Astrocyte (in vitro differentiated cells and primary cell): ENCODE data around the gene NEK10. TPM values are rescaled to one million over a fixed set of nuclear protein-coding genes. Genes with fewer than 3 reads are reported as not detected.
A peak's percentile ranks its signal among the peaks of the same experiment; 100 is the strongest.

Source experiments
- DNase-seq: peaks from one replicate; pipeline ENCODE4 v3.0.0-alpha.2; 2010; ENCODE audit warnings: low read depth
- FAIRE-seq: peaks from 2 replicates; lab custom pipeline; 2011; peaks lifted over from hg19 to GRCh38; lab: Jason Lieb, UNC
- H2AFZ ChIP-seq: 2 replicates; pipeline ENCODE4 v1.6.0; 2012; ENCODE audit warnings: low read depth, low read length, inconsistent platforms
- H3K27ac ChIP-seq: 2 replicates; pipeline ENCODE4 v1.5.1; 2011; ENCODE audit warnings: low read depth, low read length, inconsistent platforms
- H3K27me3 ChIP-seq: 2 replicates; pipeline ENCODE4 v1.6.0; 2011; ENCODE audit warnings: low read length, inconsistent platforms; ENCODE audit not compliant: insufficient read depth
- H3K36me3 ChIP-seq: 2 replicates; pipeline ENCODE4 v1.5.1; 2011; ENCODE audit warnings: low read length, inconsistent platforms; ENCODE audit not compliant: insufficient read depth
- H3K4me1 ChIP-seq: 2 replicates; pipeline ENCODE4 v1.5.1; 2011; ENCODE audit warnings: low read length, inconsistent platforms; ENCODE audit not compliant: insufficient read depth
- H3K4me2 ChIP-seq: 2 replicates; pipeline ENCODE4 v1.6.0; 2012; ENCODE audit warnings: low read length, inconsistent platforms
- H3K4me3 ChIP-seq: 2 replicates; pipeline ENCODE4 v1.5.1; 2011; ENCODE audit warnings: low read depth, mild to moderate bottlenecking, low read length, inconsistent platforms; ENCODE audit not compliant: insufficient read depth
- H3K79me2 ChIP-seq: 2 replicates; pipeline ENCODE4 v1.6.0; 2012; ENCODE audit warnings: mild to moderate bottlenecking, low read length, inconsistent platforms; ENCODE audit not compliant: insufficient read depth
- H3K9ac ChIP-seq: 2 replicates; pipeline ENCODE4 v1.6.0; 2012; ENCODE audit warnings: mild to moderate bottlenecking, low read length, inconsistent platforms
- H3K9me3 ChIP-seq: 2 replicates; pipeline ENCODE4 v1.5.1; 2012; ENCODE audit warnings: low read depth, mild to moderate bottlenecking, low read length, inconsistent platforms; ENCODE audit not compliant: insufficient read depth
- H4K20me1 ChIP-seq: 2 replicates; pipeline ENCODE4 v1.6.0; 2012; ENCODE audit warnings: low read length, inconsistent platforms; ENCODE audit not compliant: insufficient read depth
- H3K27ac Mint-ChIP-seq: one replicate; pipeline ENCODE4 v1.8.0; 2021; ENCODE audit warnings: mild to moderate bottlenecking, mixed read lengths; ENCODE audit not compliant: unreplicated experiment
- H3K27me3 Mint-ChIP-seq: one replicate; pipeline ENCODE4 v1.8.0; 2021; ENCODE audit warnings: low read depth, mixed read lengths; ENCODE audit not compliant: unreplicated experiment
- H3K36me3 Mint-ChIP-seq: one replicate; pipeline ENCODE4 v1.8.0; 2021; ENCODE audit warnings: low read depth, mixed read lengths; ENCODE audit not compliant: unreplicated experiment
- H3K4me1 Mint-ChIP-seq: one replicate; pipeline ENCODE4 v1.8.0; 2021; ENCODE audit warnings: low read depth, mixed read lengths; ENCODE audit not compliant: unreplicated experiment
- H3K4me3 Mint-ChIP-seq: one replicate; pipeline ENCODE4 v1.8.0; 2021; ENCODE audit warnings: mild to moderate bottlenecking, moderate library complexity, mixed read lengths; ENCODE audit not compliant: unreplicated experiment
- H3K9me3 Mint-ChIP-seq: one replicate; pipeline ENCODE4 v1.8.0; 2021; ENCODE audit warnings: mild to moderate bottlenecking, mixed read lengths; ENCODE audit not compliant: unreplicated experiment
- EZH2 ChIP-seq: IDR thresholded peaks from 2 replicates; pipeline ENCODE4 v1.6.1; 2012; ENCODE audit warnings: mild to moderate bottlenecking, low read length, inconsistent platforms; ENCODE audit not compliant: insufficient read depth
- total RNA-seq: library from RNA; stranded (reverse); gene quantifications from 2 replicates; pipeline ENCODE4 v1.2.1, GENCODE V29; 2021
- TF ChIP-seq, protein P1 (sequence below): IDR thresholded peaks from 2 replicates; pipeline ENCODE4 v1.5.1; 2011; ENCODE audit warnings: low read depth, mild to moderate bottlenecking, inconsistent platforms, low read length, moderate library complexity; ENCODE audit not compliant: insufficient read depth

The NEK10 gene
- total RNA-seq, 1 donor from 2014 or later = 3.2 TPM

- Mint-ChIP-seq H3K36me3 (peaks cover 8% of the 10 kb centered on the region), H3K27me3 (no peaks in the 10 kb centered on the region), H3K4me3 (no peak overlapping the region), H3K9me3 (peaks cover 5% of the 10 kb centered on the region), H3K4me1 (peaks cover 7% of the 10 kb centered on the region), H3K27ac (no peak overlapping the region)
- H3K4me3 ChIP-seq = no peak overlapping the region
- no peaks in the 10 kb centered on the region for H3K4me1 ChIP-seq
- peak overlapping the region; percentile 46 for H3K4me2 ChIP-seq
- H3K36me3 ChIP-seq = no peaks in the 10 kb centered on the region
- no peaks in the 10 kb centered on the region for H3K79me2 ChIP-seq
- FAIRE-seq (no peak), DNase-seq (peak; percentile 41)
- no peak overlapping the region for H3K9ac ChIP-seq
- H3K9me3 ChIP-seq = no peaks in the 10 kb centered on the region
- no peaks in the 10 kb centered on the region for H3K27me3 ChIP-seq
- no peaks in the 10 kb centered on the region for H4K20me1 ChIP-seq
- H2AFZ ChIP-seq = no peak overlapping the region
- H3K27ac ChIP-seq = no peak overlapping the region
- TF ChIP-seq, protein P1, sequence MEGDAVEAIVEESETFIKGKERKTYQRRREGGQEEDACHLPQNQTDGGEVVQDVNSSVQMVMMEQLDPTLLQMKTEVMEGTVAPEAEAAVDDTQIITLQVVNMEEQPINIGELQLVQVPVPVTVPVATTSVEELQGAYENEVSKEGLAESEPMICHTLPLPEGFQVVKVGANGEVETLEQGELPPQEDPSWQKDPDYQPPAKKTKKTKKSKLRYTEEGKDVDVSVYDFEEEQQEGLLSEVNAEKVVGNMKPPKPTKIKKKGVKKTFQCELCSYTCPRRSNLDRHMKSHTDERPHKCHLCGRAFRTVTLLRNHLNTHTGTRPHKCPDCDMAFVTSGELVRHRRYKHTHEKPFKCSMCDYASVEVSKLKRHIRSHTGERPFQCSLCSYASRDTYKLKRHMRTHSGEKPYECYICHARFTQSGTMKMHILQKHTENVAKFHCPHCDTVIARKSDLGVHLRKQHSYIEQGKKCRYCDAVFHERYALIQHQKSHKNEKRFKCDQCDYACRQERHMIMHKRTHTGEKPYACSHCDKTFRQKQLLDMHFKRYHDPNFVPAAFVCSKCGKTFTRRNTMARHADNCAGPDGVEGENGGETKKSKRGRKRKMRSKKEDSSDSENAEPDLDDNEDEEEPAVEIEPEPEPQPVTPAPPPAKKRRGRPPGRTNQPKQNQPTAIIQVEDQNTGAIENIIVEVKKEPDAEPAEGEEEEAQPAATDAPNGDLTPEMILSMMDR = no peak
- no peak for TF ChIP-seq EZH2
Observed at GRCh38 chr3:27224197-27224596, 145.0 kb downstream of the NEK10 start.

DNA sequence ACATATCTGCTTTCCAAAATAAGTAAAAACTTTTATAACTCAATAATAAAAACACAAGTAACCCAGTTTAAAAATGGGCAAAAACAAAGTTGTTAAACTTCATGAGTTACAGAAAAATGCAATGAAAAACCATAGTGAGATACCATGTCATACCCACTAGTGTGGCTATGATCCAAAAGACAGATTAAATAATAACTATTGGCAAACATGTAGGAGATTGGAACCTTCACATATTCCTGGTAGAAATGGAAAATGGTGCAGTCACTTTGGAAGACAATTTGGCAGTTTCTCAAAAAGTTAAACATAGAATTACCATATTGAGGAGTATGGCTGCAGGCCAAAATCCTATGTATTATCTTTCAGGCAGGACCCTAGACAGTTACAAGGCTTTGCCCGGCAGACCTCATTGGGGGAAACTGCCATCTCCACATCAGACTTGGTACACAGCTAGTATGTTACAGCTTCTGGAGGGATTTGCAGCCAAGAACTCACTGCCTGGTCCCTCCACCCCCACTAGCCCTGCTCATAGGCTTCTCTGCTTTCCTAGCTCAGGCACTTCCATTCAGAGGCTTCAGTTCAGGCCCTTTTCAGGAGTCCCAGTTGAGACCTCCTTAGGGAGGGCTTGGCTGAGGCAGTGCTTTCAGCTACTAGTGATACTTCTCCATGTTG, 147.8 kb downstream of the NEK10 start:
- H3K79me2 ChIP-seq = no peaks in the 10 kb centered on the region
- H3K27ac ChIP-seq = no peak overlapping the region
- no peak overlapping the region for H2AFZ ChIP-seq
- FAIRE-seq (no peak), DNase-seq (no peak)
- H3K27ac Mint-ChIP-seq = no peak overlapping the region
- no peak overlapping the region for H3K4me3 Mint-ChIP-seq
- peaks cover 8% of the 10 kb centered on the region for H3K4me1 ChIP-seq
- no peak overlapping the region for H3K4me2 ChIP-seq
- H3K36me3 ChIP-seq = no peaks in the 10 kb centered on the region
- H3K4me1 Mint-ChIP-seq = peaks cover 14% of the 10 kb centered on the region
- no peaks in the 10 kb centered on the region for H4K20me1 ChIP-seq
- H3K27me3 ChIP-seq = no peaks in the 10 kb centered on the region
- H3K9me3 ChIP-seq = no peaks in the 10 kb centered on the region
- H3K9me3 Mint-ChIP-seq = peaks cover 5% of the 10 kb centered on the region
- H3K4me3 ChIP-seq = no peak overlapping the region
- no peak overlapping the region for H3K9ac ChIP-seq
- H3K36me3 Mint-ChIP-seq = peaks cover 6% of the 10 kb centered on the region
- TF ChIP-seq, protein P1 = no peak
- no peak for TF ChIP-seq EZH2
- no peaks in the 10 kb centered on the region for H3K27me3 Mint-ChIP-seq

DNA sequence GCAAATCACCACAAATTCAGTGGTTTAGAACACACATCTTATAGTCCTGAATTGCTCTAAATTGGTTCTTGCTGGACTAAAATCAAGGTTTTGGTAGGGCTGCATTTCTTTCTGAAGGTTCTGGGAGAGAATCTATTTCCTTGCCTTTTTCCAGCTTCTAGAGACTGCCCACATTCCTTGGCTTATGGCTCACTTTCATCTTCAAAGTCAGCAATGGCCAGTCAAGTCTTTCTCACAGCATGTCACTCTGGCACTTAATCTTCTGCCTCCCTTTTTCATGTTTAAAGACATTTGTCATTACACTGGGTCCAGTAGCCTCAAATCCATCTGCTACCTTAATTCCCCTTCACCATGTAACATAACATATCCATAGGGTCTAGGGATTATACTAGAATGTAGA, 149.0 kb downstream of the NEK10 start:
- Histone ChIP-seq H3K27me3 (no peaks in the 10 kb centered on the region), H3K4me2 (no peak overlapping the region), H3K79me2 (no peaks in the 10 kb centered on the region), H3K36me3 (no peaks in the 10 kb centered on the region), H2AFZ (no peak overlapping the region), H3K4me1 (peaks cover 12% of the 10 kb centered on the region), H3K9ac (no peak overlapping the region), H3K4me3 (no peak overlapping the region), H4K20me1 (no peaks in the 10 kb centered on the region), H3K9me3 (no peaks in the 10 kb centered on the region), H3K27ac (no peak overlapping the region)
- Mint-ChIP-seq H3K27ac (no peak overlapping the region), H3K4me1 (peaks cover 17% of the 10 kb centered on the region), H3K4me3 (no peak overlapping the region), H3K36me3 (peaks cover 4% of the 10 kb centered on the region), H3K27me3 (no peaks in the 10 kb centered on the region), H3K9me3 (peaks cover 5% of the 10 kb centered on the region)
- TF ChIP-seq, protein P1 = no peak
- TF ChIP-seq EZH2 = no peak
- DNase-seq = peak; percentile 10
- FAIRE-seq = peak; percentile 37
